Fibroblast of lung (primary cell): ENCODE data around the gene PALM.

Experiments
- CTCF ChIP-seq, 2 donors: IDR thresholded peaks in 1 of 2; conservative IDR thresholded peaks in 1 of 2; 1 replicate in 1 of 2; 2 replicates in 1 of 2; pipeline ENCODE4 v1.5.1; 2011 to 2012; ENCODE audit warnings: low read length in 2 of 2, control low read depth in 1 of 2, inconsistent platforms in 1 of 2, low read depth in 1 of 2, mild to moderate bottlenecking in 1 of 2
- EZH2 ChIP-seq: IDR thresholded peaks from 2 replicates; pipeline ENCODE4 v1.5.1; 2012; ENCODE audit warnings: low read length, control low read depth, mild to moderate bottlenecking; ENCODE audit errors: missing control alignments

- TF ChIP-seq CTCF (conservative IDR thresholded peaks at IDR 0.05 in 1 of 2, IDR thresholded peaks at IDR 0.05 in 1 of 2; ENCODE audit: low read depth in 1 of 2, low read length in 2 of 2) (no peak), EZH2 (no peak)
Measured at GRCh38 chr19:789701-790060, 80.9 kb downstream of the PALM start.
